Kidney capillary endothelial cell (primary cell): ENCODE results near the gene IL4R.
"Not testable (repeated sequence)": the region's sequence is repeated elsewhere in the genome, so short reads cannot be mapped to it uniquely, and the experiment has no call there.

ENCODE experiments used
- DNase-seq: peaks from one replicate; pipeline ENCODE4 v3.0.0-alpha.2; 2018; ENCODE audit warnings: low spot score

Gene IL4R

GRCh38 chr16:27404163-27404823 is 90.5 kb downstream of the IL4R start:
- no peak for DNase-seq

GRCh38 chr16:27405546-27406451 is 92.0 kb downstream of the IL4R start:
- no peak for DNase-seq

GRCh38 chr16:27406511-27407128 is 92.8 kb downstream of the IL4R start:
- DNase-seq = no peak

- DNase-seq = no peak
Measured at GRCh38 chr16:27407133-27407532, 93.4 kb downstream of the IL4R start.

GRCh38 chr16:27408012-27408601 is 94.3 kb downstream of the IL4R start:
- DNase-seq = peak; percentile 46

GRCh38 chr16:27408602-27409031 is 94.8 kb downstream of the IL4R start:
- DNase-seq = no peak

- DNase-seq = not testable (repeated sequence)
Measured at GRCh38 chr16:27409958-27410357, 96.2 kb downstream of the IL4R start.

GRCh38 chr16:27410761-27411160 is 97.0 kb downstream of the IL4R start:
- DNase-seq = no peak

GRCh38 chr16:27413956-27414355 is 100.2 kb downstream of the IL4R start:
- DNase-seq = no peak
